Subcutaneous abdominal adipose tissue (tissue), 5 donors: ENCODE measurements around the gene C20orf202.
A peak's percentile ranks its signal among the peaks of the same experiment; 100 is the strongest.

Source experiments
- H3K27ac ChIP-seq: one replicate; pipeline ENCODE4 v1.7.0; 2013; ENCODE audit warnings: low read depth, mild to moderate bottlenecking, inconsistent platforms, low read length, moderate library complexity
- H3K27me3 ChIP-seq, 5 donors: one replicate each; pipeline ENCODE4 v1.7.0; 2013; ENCODE audit warnings: low read length in 5 of 5, inconsistent platforms in 1 of 5; ENCODE audit not compliant: control insufficient read depth in 5 of 5, insufficient read depth in 4 of 5
- H3K36me3 ChIP-seq, 5 donors: one replicate each; pipeline ENCODE4 v1.7.0; 2013; ENCODE audit warnings: low read length in 5 of 5; ENCODE audit not compliant: control insufficient read depth in 5 of 5, insufficient read depth in 5 of 5
- H3K4me1 ChIP-seq, 5 donors: one replicate each; pipeline ENCODE4 v1.7.0; 2013; ENCODE audit warnings: low read length in 5 of 5, mild to moderate bottlenecking in 3 of 5, moderate library complexity in 1 of 5; ENCODE audit not compliant: control insufficient read depth in 5 of 5, insufficient read depth in 5 of 5
- H3K4me3 ChIP-seq, 5 donors: one replicate each; pipeline ENCODE4 v1.7.0; 2013; ENCODE audit warnings: low read length in 5 of 5, low read depth in 1 of 5
- H3K9ac ChIP-seq, 5 donors: one replicate each; pipeline ENCODE4 v1.7.0; 2013; ENCODE audit warnings: low read length in 5 of 5, mild to moderate bottlenecking in 4 of 5, moderate library complexity in 3 of 5
- H3K9me3 ChIP-seq, 5 donors: one replicate each; pipeline ENCODE4 v1.7.0; 2013; ENCODE audit warnings: low read length in 5 of 5; ENCODE audit not compliant: control insufficient read depth in 5 of 5
- donor health status: healthy.
- donor health status: healthy.
- donor health status: healthy.
- donor health status: healthy.
- donor health status: healthy.

C20orf202 gene

DNA sequence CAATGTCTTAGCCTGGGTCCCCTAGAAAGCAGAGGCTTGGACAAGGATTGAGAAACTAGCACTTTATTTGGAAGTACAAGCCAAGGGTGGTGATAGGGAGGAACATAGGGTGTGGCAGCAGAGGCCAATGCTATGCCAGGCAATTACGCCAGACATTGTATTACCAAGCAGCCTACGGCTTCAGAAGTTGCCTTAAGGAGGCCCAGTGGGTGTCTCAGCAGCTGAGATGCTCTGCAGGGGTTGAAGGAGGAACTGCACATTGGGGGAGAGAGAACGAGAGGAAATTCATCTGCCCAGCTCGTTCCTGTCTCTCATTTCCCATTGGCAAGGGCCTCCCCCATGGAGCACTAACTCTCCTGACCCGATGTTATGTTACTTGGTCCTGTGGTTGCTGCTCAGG is 859 bp downstream of the C20orf202 start:
- Histone ChIP-seq H3K27ac (no peak overlapping the region), H3K36me3 (no peaks in the 10 kb centered on the region), H3K27me3 (no peaks in the 10 kb centered on the region), H3K9me3 (no peaks in the 10 kb centered on the region), H3K4me1 (peaks cover 0 to 18% (median 3%) of the 10 kb centered on the region in 5 donors), H3K9ac (no peak overlapping the region), H3K4me3 (no peak overlapping the region)

GRCh38 chr20:1204576-1204975 is 1.3 kb downstream of the C20orf202 start:
- Histone ChIP-seq H3K4me3 (no peak overlapping the region), H3K27ac (no peak overlapping the region), H3K9me3 (no peaks in the 10 kb centered on the region), H3K36me3 (no peaks in the 10 kb centered on the region), H3K27me3 (peaks cover 0 to 2% (median 0%) of the 10 kb centered on the region in 5 donors), H3K9ac (no peak overlapping the region), H3K4me1 (peaks cover 0 to 18% (median 3%) of the 10 kb centered on the region in 5 donors)

DNA sequence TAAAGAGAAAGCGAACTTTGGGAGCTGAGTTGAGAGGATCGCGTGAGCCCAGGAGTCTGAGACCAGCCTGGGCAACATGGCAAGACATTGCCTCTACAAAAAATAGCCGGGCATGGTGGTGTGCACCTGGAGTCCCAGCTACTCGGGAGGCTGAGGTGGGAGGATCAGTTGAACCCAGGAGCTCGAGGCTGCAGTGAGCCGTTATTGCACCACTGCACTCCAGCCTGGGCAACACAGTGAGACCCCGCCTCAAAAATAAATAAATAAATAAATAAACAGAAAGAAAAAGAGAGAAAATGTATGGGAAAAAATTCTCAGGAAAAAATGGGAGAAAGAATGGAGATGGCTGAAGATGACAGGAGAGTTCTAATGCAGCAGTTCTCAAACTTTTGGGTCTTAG is 2.5 kb downstream of the C20orf202 start:
- Histone ChIP-seq H3K4me1 (peaks cover 0 to 10% (median 3%) of the 10 kb centered on the region in 5 donors), H3K4me3 (no peak overlapping the region), H3K27me3 (peaks cover 0 to 2% (median 0%) of the 10 kb centered on the region in 5 donors), H3K9me3 (no peaks in the 10 kb centered on the region), H3K27ac (no peak overlapping the region), H3K36me3 (no peaks in the 10 kb centered on the region), H3K9ac (no peak overlapping the region)

DNA sequence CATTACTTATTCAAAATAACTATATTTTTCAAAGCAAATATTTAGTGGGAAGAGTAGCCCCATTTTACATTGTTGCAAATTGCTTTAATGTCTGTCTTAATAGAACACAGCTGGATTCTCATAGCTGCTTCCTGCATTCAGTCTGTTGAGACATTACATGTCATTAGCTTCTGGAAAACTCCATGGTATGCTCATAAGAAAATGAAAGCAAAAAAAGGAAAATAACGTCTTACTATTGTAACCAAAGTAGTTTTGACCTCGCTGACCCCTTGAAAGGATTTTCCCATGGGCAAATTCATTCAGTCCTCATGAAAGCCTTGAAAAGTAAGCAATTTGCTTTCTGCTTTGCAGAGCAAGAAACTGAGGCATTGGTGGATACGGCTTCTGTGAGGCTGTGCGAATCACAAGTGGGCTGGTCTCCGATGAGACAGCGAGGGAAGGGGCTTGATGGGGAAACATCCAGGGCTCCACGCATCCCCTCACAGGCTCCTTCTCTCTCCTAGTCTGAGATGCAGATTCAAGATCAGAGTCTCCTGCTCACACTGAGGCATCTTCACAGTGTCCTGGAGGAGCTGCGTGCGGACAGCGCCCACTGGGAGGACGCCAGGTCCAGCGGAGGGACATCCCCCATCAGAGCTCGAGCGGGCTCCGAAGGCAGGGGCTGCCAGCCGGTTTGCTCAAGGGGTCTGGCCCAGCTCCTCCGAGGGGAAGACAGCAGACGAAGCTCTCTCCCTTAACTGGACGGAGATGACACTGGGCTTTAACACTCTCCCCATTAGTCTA is 3.3 kb downstream of the C20orf202 start:
- peak overlapping the region in 2 of 5 donors; percentile 10 to 29 for H3K4me3 ChIP-seq

DNA sequence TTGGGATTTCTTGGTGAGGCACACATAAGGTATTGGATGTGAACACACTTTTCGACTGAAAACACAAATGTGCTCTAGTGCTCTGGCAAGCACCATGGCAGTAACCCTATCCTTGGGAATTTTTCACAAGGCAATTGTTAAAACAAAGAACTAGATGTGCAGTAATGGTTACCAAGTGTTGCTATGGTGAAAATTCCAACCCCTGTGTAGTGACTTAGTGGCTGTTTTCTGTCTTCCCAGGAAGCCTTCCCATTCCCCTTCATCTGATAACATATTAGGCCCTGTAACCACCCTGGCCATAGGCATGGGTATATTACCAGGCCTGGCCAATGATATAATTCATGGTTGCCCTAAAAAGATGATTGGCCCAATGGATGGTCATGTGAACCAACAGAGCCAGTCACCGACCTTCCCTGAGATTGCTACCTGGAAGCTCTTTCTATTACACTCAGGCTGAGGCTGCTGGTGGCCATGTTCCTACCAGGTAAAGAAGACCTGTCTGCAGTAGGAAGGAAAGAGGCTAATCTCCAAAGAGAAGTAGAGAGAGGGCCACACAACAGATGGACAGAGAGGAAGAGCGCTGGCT is 4.1 kb downstream of the C20orf202 start:
- Histone ChIP-seq H3K9ac (no peak overlapping the region), H3K36me3 (no peaks in the 10 kb centered on the region), H3K27ac (no peak overlapping the region), H3K4me1 (peaks cover 0 to 10% (median 3%) of the 10 kb centered on the region in 5 donors), H3K4me3 (no peak overlapping the region), H3K9me3 (no peaks in the 10 kb centered on the region), H3K27me3 (peaks cover 0 to 6% (median 2%) of the 10 kb centered on the region in 5 donors)

More for the DNA sequence above, 3.3 kb downstream of the C20orf202 start:
- Histone ChIP-seq H3K9me3 (no peaks in the 10 kb centered on the region), H3K36me3 (no peaks in the 10 kb centered on the region), H3K9ac (no peak overlapping the region), H3K27me3 (peaks cover 0 to 2% (median 0%) of the 10 kb centered on the region in 5 donors), H3K4me1 (peaks cover 0 to 10% (median 3%) of the 10 kb centered on the region in 5 donors), H3K27ac (no peak overlapping the region)

DNA sequence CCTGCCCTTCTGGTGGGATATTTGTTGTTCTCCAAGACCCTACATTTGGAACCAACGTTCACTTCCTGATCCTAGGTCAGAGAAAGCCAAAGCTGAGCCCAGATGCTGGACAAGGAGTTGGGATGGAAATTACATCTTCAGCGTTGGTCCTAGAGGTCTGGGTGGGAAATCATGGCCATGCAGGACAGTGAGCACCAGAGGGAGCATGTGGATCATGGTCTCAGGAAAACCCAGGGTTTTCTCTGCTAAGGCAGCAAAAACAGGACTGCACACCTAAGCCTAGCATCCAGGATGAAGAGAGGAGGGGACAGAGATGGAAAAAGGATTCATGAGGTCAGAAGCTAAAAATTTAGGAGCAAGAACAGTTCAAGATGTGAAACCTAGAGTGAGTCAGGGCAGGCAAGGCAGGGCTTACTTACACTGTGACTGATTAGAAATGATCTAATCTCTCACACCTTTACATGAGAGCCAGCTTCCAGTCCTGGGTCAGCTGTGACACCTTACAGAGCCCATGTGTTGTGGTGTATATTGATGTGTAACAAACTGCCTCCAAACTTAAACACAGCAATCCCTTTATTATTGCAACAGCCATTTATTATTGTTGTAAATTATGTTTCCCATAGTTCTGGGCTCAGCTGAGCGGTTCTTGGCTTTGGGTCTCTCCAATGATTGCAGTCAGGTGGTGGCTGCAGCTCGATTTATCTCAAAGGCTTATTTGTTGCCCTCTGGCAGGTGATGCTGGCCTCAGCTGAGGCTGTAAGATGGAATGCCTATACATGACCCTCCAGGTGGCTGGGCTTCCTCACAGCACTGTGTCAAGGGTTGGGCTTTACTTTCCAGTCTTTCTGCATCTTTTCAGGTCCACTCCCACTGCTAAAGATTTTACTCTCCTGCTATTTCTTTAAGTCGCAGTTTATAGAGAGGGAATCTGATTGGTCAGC is 6.5 kb downstream of the C20orf202 start:
- H3K4me3 ChIP-seq, result no peak overlapping the region
- peaks cover 0 to 7% (median 2%) of the 10 kb centered on the region in 5 donors for H3K27me3 ChIP-seq
- no peak overlapping the region for H3K9ac ChIP-seq
- no peak overlapping the region for H3K27ac ChIP-seq
- H3K4me1 ChIP-seq, result peaks cover 0 to 3% (median 0%) of the 10 kb centered on the region in 5 donors
- H3K9me3 ChIP-seq, result no peaks in the 10 kb centered on the region
- H3K36me3 ChIP-seq, result no peaks in the 10 kb centered on the region

GRCh38 chr20:1210501-1210900 is 7.2 kb downstream of the C20orf202 start:
- Histone ChIP-seq H3K36me3 (no peaks in the 10 kb centered on the region), H3K9me3 (no peaks in the 10 kb centered on the region), H3K9ac (no peak overlapping the region), H3K27ac (no peak overlapping the region), H3K4me1 (peaks cover 0 to 3% (median 0%) of the 10 kb centered on the region in 5 donors), H3K4me3 (no peak overlapping the region), H3K27me3 (peaks cover 0 to 7% (median 3%) of the 10 kb centered on the region in 5 donors)

DNA sequence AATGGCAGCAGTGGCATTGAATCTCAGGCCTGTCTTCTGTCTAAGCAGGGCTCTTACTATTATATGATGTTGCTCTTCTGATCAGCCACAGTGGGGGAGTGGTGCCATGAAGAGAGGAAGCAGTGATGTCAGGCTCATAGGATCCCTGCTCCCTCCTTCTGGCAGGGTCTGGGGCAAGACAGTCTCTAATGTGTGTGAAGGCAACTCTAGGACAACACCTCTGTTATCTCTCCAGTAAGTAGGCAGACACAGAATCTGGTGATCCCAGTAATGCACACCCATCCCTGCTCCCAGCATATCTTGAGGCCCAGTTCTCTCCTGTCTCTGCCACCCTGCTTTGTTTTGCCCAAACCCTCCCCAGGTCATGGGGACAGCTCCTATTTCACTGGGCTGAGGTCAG is 8.8 kb downstream of the C20orf202 start:
- Histone ChIP-seq H3K9ac (no peak overlapping the region), H3K4me3 (no peak overlapping the region), H3K27me3 (peaks cover 0 to 7% (median 3%) of the 10 kb centered on the region in 5 donors), H3K36me3 (no peaks in the 10 kb centered on the region), H3K9me3 (no peaks in the 10 kb centered on the region), H3K4me1 (peaks cover 0 to 3% (median 0%) of the 10 kb centered on the region in 5 donors), H3K27ac (no peak overlapping the region)

- Histone ChIP-seq H3K9ac (no peak overlapping the region), H3K4me3 (peak overlapping the region in 1 of 5 donors; percentile 17)
These were observed 9.5 kb downstream of the C20orf202 start for GRCh38 chr20:1212607-1213396.

More at GRCh38 chr20:1212607-1213396, 9.5 kb downstream of the C20orf202 start:
- Histone ChIP-seq H3K9me3 (no peaks in the 10 kb centered on the region), H3K27ac (no peak overlapping the region), H3K27me3 (peaks cover 0 to 7% (median 3%) of the 10 kb centered on the region in 5 donors), H3K36me3 (no peaks in the 10 kb centered on the region), H3K4me1 (peaks cover 0 to 3% (median 0%) of the 10 kb centered on the region in 5 donors)
